ENCODE results near the gene OR2C3.
"Not testable (repeated sequence)": the region's sequence is repeated elsewhere in the genome, so short reads cannot be mapped to it uniquely, and the experiment has no call there.

The OR2C3 gene

DNA sequence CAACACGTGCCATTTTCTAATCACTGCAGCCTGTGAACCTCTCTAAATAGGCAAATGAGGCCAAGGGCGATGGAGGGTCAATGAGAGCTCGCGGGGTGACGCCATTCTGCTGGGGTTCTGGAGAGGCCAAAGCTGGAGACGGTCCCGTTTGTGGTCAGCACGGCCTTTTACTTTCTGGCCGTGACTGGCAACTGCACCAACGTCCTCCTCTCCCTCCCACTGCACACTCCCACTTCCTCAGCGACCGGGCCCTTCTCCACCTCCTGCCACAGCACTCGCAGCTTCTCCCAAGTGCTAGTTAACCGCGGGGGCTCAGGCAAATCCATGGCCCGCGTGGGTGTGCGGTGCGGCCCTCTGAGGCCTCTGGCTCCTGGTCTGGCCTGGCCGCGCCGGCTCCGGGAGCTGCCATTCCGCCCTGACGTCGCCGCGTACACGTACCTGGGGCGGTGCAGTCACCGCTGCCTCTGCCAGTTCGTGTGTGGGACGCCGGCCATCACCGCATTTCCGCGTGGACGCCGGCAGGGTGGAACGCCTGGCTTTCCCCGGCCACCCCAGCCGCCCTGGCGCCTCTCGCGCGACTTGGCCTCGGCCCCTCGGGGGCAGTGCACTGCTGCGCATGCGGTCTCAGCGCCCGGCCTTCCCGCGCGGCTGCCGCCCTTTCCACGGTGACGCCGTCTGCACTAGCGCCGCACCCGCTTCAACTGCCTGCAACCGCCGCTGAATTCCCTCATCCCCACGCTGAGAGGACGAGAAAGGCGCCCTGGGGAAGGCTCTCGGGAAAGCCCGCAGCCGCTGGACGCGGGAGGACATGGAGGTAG is 18.2 kb downstream of the OR2C3 start:
- DNase-seq (ENCODE audit: low read depth) = no peak

DNA sequence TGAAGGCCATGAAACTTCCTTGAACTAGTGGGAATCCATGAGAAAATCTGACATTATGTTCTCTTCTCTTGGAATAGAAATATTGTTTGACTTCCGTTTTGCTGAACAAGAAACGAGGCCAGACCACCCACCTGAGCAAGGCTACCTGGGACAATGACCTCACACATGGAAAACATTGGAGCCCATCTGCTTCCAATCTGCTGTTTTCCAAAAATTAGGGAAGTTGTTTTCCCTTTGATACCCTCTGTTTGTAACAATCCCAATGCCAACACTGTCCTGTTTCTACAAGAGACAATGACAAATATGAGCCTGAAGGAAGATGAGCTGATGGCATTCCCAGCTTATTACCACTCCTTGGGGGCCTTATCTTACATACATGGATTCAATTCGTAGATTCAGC is 29.4 kb downstream of the OR2C3 start:
- DNase-seq (ENCODE audit: low read depth) = no peak

DNA sequence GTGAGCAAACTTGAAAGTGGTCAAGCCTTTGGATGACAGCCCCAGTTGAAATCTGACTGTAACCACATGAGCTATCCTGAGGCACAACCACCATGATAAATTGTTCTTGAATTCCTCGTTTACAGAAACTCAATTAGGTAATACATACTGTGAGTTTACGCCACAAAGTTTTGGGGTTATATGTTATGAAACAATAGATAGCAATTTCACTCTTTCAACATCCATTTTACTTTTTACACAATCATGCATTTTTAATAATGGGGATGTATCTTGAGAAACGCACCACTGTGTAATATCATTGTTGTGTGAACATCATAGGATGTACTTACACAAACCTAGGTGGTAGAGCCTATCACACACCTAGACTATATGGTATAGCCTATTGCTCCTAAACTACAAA is 35.4 kb downstream of the OR2C3 start:
- no peak for DNase-seq (ENCODE audit: low read depth)

DNA sequence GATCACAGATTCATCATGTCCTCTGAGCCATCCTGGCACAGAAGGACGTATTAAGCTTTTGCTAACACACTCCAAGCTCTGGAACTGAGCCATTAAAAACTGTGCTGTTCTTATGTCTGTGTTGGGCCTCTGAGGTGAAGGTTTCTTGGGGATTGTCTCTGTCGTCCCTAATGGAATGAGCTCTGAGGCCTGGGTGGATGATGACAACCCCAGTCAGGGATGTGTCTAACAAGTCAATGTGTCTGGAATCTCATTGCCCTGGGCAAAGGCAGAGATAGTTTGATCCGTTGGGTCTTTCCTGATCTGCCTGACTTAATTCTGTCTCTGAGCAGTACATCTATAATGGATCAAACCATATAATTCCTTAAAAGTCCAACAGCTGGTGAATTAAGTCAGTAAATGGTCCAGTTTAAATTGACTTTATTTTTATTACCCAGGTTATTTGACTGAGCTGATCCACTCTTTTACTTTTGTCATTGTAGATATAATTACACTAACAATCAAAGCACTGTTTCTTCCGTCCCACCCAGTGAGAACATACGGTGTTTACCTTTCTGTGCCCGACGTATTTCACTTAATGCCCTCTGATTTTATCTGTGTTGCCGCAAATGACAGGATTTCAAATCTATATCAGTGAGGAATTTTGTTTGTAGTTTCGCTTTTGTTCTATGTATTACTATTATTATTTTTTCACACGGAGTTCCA is 39.5 kb downstream of the OR2C3 start:
- DNase-seq (ENCODE audit: low read depth) = no peak

DNA sequence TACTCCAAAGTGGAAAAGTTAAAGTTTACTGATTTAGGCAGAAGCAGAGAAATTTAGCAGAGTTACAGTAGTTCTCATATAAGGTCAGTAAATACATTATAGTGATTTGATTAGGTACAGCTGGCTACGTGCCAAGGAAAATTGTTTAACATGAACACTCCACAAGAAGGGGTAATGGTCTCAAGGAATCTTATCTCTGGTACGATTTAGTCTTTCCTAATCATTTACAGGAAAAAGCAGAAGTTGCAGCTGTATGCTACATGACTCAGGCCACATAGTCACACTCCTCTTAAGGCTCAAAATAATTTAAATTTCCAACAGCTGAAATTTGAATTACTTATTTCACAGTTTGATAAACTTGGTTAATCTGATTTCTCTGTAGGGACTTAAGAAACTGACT is 41.5 kb downstream of the OR2C3 start:
- DNase-seq (ENCODE audit: low read depth) = no peak

DNA sequence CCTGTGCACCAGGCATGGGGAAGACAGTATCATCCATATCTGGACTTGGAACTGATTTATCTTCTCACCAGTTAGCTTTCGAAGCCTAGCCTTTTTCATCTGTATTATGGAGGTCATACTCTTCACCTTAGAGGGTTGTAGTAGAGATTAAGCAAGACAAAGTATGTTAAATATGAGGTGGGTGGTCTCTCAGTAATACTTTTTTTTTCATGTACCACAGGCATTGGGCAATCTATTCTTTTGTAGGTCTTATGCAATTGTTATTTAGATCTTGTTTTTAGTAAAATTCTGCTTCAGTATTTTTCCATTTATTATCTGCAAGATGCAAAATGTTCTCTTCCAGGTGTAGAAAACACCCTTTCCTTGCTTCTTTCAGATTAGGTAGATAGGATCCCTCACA is 43.1 kb downstream of the OR2C3 start:
- DNase-seq (ENCODE audit: low read depth) = no peak

DNA sequence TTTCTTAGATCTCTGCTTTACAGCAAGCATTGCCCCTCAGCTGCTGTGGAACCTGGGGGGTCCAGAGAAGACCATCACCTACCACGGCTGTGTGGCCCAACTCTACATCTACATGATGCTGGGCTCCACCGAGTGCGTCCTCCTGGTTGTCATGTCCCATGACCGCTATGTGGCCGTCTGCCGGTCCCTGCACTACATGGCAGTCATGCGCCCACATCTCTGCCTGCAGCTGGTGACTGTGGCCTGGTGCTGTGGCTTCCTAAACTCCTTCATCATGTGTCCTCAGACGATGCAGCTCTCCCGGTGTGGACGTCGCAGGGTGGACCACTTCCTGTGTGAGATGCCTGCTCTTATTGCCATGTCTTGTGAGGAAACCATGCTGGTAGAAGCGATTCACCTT is 44.9 kb downstream of the OR2C3 start:
- no peak for DNase-seq (ENCODE audit: low read depth)

DNA sequence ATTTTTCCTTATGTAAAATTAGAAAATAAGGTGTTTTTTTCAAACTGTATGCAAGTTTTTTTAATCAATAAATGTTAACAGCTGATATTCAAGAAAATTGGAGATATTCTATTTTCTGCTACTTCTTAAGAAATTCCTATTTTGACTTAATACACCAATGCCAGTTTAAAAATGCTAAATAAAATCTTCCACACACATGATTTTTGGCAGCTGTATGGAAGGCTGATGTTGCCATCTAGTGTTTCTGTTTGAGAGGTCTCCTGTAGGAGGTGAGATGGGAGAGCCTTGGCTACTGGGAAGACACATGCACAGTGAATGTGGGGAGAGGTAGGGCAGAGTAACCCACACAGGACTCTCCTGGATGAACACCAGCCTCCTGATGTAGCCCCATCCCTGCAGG is 49.2 kb downstream of the OR2C3 start:
- DNase-seq (ENCODE audit: low read depth) = no peak

DNA sequence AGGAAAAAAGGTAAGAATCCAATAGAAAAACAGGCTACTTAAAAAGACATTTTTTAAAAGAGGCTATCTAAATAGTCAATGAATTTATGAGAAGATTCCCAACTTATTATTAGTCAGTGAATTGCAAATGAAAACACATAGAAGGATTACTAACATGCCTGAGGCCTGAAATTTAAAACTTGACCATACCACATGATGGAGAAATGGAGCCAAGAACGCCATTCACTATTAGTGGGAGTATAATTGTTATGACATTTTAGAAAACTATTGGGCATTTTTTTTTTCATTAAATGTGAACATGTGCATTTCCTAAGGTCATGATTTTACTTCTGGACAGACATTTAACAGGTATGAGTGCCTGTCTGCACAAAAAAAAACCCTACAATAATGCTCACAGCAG is 53.5 kb downstream of the OR2C3 start:
- DNase-seq (ENCODE audit: low read depth) = no peak

DNA sequence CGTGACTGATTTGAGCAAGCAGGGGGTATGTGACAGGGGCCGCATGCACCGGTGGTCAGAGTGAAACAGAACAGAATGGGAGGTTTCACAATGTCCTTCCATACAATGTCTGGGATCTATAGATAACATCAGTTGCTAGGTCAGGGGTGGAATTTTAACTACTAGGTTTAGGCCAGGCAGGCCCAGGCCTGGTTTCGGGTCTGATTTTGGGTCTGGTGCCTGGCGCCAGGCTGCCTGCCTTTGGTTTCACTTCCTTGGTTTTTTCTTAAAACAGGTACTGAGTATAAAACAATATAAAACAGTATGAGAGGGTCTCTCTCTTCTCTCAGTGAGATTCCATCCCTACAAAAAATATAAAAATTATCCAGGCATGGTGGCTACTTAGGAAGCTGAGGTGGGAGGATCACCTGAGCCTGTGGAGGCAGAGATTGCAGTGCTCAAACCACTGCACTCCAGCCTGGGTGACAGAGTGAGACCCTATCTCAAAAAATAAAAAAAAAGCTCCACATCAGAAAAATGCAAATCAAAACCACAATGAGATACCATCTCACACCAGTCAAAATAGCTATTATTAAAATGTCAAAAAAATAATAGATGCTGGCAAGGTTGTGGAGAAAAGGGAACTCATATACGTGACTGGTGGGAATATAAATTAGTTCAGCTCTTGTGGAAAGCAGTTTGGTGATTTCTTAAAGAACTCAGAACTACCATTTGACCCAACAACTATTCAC is 59.7 kb downstream of the OR2C3 start:
- DNase-seq (ENCODE audit: low read depth) = not testable (repeated sequence)

DNA sequence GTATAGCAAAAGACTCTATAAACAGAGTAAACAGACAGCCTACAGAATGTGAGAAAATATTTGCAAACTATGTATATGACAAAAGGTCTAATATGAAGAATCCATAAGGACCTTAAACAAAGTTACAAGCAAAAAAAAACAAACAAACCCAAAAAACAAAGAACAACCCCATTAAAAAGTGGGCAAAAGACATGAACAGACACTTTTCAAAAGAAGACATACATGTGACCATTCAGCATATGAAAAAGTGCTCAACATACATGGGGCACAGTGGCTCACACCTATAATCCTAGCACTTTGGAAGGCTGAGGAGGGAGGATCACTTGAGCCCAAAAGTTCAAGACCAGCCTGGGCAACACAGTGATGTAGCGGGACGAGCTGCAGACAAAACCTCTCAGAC is 60.4 kb downstream of the OR2C3 start:
- DNase-seq (ENCODE audit: low read depth) = no peak
